AG09309 (cell line): Measurements from ENCODE around the gene DCAF12L2.
"Not testable (repeated sequence)": the region's sequence is repeated elsewhere in the genome, so short reads cannot be mapped to it uniquely, and the experiment has no call there.

Experiments
- DNase-seq: peaks from one replicate; pipeline ENCODE4 v3.0.0-alpha.2; 2010; ENCODE audit warnings: low read depth
- H3K4me3 ChIP-seq: 2 replicates; pipeline ENCODE4 v1.5.1; 2011; ENCODE audit warnings: mild to moderate bottlenecking, low read depth, low read length, moderate library complexity; ENCODE audit not compliant: control insufficient read depth
- TF ChIP-seq, protein P1 (sequence below): IDR thresholded peaks from 2 replicates; pipeline ENCODE4 v1.5.1; 2011; ENCODE audit warnings: mild to moderate bottlenecking, low read depth, low read length, inconsistent platforms; ENCODE audit not compliant: insufficient read depth, control insufficient read depth; ENCODE audit errors: missing control alignments

Gene DCAF12L2

DNA sequence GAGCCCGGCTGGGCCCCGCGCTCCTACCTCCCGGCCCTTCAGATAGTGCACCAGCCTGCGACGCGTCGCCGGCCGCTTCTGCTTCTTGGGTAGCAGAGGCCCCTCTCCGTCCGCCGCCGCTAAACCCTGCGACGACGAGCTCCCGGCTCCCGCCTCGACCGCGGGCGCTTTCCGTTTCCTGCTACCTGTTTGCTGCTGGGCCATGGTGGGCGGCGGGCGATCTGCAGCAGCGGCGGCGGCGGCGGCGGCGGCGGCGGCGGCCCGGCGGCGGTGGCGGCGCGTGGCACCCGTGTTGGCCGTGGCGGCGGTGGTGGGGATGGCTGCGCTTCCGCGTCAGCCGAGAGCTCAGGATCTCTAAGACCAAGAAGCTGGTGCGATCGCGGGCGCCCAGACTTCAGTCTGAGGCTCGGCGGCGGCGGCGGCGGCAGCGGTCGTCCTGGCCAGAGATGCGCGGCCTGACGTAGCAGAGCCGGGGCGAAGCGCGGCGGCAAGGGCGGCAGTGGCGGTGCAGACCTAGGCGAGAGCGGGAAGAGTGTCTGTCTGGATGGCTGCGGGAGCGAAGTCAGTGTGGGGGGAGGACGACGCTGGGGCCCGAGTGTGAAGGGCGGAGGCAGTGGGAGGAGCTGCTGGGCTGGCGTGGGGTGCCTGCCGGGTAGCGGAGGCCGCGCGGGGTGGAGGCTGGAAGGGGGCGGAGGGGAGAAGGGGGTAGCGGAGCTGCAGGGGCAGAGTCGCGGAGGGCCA is at the start of gene DCAF12L2:
TSS of gene DCAF12L2 (minus strand) at position 569 of the 741 bp plus-strand sequence. CDS start at position 204, 365 bp downstream.
- no peak for DNase-seq
- TF ChIP-seq, protein P1, sequence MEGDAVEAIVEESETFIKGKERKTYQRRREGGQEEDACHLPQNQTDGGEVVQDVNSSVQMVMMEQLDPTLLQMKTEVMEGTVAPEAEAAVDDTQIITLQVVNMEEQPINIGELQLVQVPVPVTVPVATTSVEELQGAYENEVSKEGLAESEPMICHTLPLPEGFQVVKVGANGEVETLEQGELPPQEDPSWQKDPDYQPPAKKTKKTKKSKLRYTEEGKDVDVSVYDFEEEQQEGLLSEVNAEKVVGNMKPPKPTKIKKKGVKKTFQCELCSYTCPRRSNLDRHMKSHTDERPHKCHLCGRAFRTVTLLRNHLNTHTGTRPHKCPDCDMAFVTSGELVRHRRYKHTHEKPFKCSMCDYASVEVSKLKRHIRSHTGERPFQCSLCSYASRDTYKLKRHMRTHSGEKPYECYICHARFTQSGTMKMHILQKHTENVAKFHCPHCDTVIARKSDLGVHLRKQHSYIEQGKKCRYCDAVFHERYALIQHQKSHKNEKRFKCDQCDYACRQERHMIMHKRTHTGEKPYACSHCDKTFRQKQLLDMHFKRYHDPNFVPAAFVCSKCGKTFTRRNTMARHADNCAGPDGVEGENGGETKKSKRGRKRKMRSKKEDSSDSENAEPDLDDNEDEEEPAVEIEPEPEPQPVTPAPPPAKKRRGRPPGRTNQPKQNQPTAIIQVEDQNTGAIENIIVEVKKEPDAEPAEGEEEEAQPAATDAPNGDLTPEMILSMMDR: no peak
- H3K4me3 ChIP-seq: no peak within 1 kb of the TSS

DNA sequence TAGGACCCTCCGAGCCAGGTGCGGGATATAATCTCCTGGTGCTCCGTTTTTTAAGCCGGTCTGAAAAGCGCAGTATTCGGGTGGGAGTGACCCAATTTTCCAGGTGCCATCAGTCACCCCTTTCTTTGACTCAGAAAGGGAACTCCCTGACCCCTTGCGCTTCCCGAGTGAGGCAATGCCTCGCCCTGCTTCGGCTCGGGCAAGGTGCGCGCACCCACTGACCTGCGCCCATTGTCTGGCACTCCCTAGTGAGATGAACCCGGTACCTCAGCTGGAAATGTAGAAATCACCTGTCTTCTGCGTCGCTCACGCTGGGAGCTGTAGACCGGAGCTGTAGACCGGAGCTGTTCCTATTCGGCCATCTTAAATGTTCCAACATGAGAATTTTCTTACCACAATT is 24.8 kb upstream of the DCAF12L2 start:
- not testable (repeated sequence) for DNase-seq, H3K4me3 ChIP-seq

DNA sequence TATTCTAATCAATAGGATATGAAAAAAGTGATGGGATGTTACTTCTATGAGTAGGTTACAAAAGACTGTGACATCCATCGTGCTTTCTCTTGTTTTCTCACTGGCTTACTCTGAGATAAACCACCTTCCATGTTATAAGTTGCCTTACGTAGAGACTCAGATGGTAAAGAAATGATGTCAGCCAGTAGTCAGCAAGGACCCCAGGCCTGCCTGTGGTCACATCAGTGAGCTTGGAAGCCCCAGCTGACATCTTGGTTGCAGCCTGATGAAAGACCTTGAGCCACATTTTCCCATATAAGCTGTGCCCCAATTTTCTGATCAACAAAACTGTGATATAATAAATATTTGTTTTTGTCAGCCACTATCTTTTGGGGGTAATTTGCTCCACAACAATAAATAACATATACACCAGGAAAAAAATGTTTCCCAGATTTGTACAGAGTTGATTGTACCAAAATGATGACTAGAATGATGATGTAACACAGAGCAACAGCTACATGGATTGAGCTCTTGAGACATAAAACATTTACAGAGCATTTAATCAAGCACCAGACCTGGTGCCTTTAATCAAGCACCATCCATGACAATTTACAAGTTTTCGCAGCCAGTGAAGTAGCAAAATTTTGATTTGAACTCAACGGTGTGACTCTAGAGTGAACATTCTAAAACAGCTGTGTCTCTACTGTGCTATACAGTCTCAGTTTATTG is 11.2 kb upstream of the DCAF12L2 start:
- TF ChIP-seq, protein P1: no peak
- no peak for DNase-seq
- H3K4me3 ChIP-seq: no peak overlapping the region

DNA sequence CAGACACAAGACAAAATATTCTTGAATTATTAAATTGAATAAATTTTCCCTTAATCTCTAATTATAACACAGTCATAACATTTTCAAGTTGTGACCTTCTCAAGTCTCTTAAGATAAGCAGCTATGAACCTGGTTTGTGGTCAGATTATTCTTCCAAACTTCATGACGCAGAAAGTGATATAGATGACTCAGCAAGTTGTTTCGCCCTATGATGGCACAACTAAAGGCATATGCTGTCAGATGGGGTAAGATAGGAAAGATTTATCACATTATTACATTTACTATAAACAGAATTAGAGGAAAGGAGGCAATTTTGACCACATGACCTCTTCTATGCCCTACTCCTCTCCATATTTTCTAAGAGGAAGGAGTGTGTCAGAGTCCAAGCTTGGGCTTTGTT is 4.6 kb upstream of the DCAF12L2 start:
- no peak for DNase-seq
- TF ChIP-seq, protein P1: no peak
- H3K4me3 ChIP-seq: no peak overlapping the region

DNA sequence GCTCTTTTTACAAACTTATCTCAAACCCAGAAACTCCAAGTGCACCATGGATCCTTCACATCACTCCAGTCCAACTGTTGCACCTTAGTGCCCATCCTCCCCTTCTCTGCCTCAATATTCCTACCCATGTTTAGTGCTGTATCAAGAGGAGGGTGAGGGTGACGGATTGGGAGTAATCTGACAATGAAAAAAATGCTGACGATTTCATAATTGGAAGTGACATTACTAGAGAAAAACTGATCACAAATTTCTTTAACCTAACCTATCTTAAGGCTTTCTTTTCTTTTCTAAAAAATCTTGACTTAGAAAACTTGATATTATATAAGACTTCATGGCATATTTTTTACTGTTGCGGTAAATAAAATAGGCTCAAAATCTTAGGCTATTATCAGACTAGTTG is 1.5 kb upstream of the DCAF12L2 start:
- DNase-seq: no peak
- no peak overlapping the region for H3K4me3 ChIP-seq
- TF ChIP-seq, protein P1: no peak

DNA sequence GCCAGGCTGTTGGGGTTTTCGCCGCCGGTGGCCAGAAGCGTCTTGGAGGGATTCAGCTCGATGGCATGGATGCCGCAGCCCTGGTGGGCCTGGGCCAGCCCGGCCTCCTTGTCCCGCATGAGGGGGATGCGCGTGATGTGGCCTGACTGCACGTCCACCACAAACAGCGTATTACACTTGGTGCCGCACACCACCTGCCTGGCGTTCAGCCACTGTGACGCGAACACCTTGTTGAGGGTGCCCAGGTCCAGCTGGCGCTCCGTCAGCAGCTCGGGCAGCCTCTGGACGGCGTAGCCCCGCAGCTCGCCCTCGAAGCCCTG is 728 bp downstream of the DCAF12L2 start:
- DNase-seq: no peak
- TF ChIP-seq, protein P1: no peak
- no peak overlapping the region for H3K4me3 ChIP-seq

DNA sequence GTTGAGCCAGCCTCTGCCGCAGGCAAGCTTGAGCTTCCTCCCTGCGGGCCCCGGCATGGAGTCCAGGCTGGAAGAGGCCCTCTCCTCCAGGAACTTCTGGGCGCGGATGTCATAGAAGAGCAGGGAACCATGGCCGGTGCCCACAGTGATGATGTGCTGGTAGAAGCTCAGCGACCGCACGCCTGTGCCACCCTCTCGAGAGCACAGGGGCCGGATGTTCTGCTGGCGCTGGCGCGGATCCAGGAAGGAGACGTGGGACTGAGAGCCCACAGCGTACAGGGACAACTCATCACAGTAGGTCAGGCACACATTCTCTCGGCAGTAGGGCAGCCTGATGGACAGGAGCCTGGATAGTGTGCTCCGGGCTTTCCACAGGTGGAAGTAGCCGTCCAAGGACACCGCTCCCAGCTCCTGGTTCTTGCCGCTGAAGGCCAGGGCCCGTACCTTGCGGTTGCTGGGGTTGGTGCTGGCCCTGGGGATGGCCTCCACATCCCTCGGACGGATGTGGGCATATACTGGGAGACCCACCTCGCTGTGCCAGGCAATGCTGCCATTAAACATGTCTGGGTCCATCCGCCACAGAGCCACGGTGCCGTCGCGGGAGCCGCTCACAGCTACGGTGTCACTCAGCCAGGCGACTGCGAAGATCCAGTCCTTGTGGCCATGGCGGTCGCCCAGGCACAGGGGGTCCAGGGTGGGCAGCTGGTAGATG is 1.2 kb downstream of the DCAF12L2 start:
- TF ChIP-seq, protein P1: no peak
- no peak for DNase-seq
- no peak overlapping the region for H3K4me3 ChIP-seq
